Fibroblast of lung (primary cell): ENCODE data around the gene BBS1. TPM values are rescaled to one million over a fixed set of nuclear protein-coding genes. Genes with fewer than 3 reads are reported as not detected.

ENCODE experiments used
- DNase-seq, 2 donors: peaks; one replicate each; pipeline versions ENCODE4 v3.0.0 to v3.0.0-alpha.2; 2010; ENCODE audit warnings: low read depth in 2 of 2
- H2AFZ ChIP-seq: 2 replicates; pipeline ENCODE4 v1.5.1; 2012; ENCODE audit warnings: low read length, control low read depth, inconsistent platforms
- H3K27ac ChIP-seq: 2 replicates; pipeline ENCODE4 v1.5.1; 2011; ENCODE audit warnings: low read length, control low read depth; ENCODE audit not compliant: insufficient read depth
- H3K27me3 ChIP-seq: 2 replicates; pipeline ENCODE4 v1.5.1; 2011; ENCODE audit warnings: mild to moderate bottlenecking, low read length; ENCODE audit not compliant: control insufficient read depth, insufficient read depth
- H3K36me3 ChIP-seq: 2 replicates; pipeline ENCODE4 v1.5.1; 2011; ENCODE audit warnings: low read length; ENCODE audit not compliant: control insufficient read depth, insufficient read depth
- H3K4me1 ChIP-seq: 2 replicates; pipeline ENCODE4 v1.5.1; 2011; ENCODE audit warnings: low read length; ENCODE audit not compliant: control insufficient read depth, insufficient read depth; ENCODE audit errors: extremely low read depth
- H3K4me2 ChIP-seq: 2 replicates; pipeline ENCODE4 v1.5.1; 2011; ENCODE audit warnings: low read length, control low read depth; ENCODE audit not compliant: insufficient read depth; ENCODE audit errors: extremely low read depth
- H3K4me3 ChIP-seq, 4 experiments: fragments of 200-600 bp in 1 of 4; sonication (generic) in 1 of 4; replicated peaks in 1 of 4; 2 replicates each; pipeline ENCODE4 v1.5.1; 2011 to 2016; ENCODE audit warnings: low read length in 4 of 4, low read depth in 3 of 4, mild to moderate bottlenecking in 3 of 4, control low read depth in 2 of 4, inconsistent platforms in 1 of 4, mixed read lengths in 1 of 4; ENCODE audit not compliant: insufficient read depth in 1 of 4; ENCODE audit errors: control extremely low read depth in 1 of 4
- H3K79me2 ChIP-seq: 2 replicates; pipeline ENCODE4 v1.5.1; 2012; ENCODE audit warnings: mild to moderate bottlenecking, low read length, inconsistent platforms; ENCODE audit not compliant: control insufficient read depth, insufficient read depth
- H3K9ac ChIP-seq: 2 replicates; pipeline ENCODE4 v1.5.1; 2011; ENCODE audit warnings: mild to moderate bottlenecking, low read length, control low read depth; ENCODE audit not compliant: insufficient read depth
- H3K9me3 ChIP-seq: 2 replicates; pipeline ENCODE4 v1.5.1; 2012; ENCODE audit warnings: low read depth, low read length; ENCODE audit not compliant: control insufficient read depth, insufficient read depth
- H4K20me1 ChIP-seq: 2 replicates; pipeline ENCODE4 v1.5.1; 2011; ENCODE audit warnings: low read length; ENCODE audit not compliant: control insufficient read depth, insufficient read depth; ENCODE audit errors: extremely low read depth
- CTCF ChIP-seq, 2 donors: IDR thresholded peaks in 1 of 2; conservative IDR thresholded peaks in 1 of 2; 1 replicate in 1 of 2; 2 replicates in 1 of 2; pipeline ENCODE4 v1.5.1; 2011 to 2012; ENCODE audit warnings: low read length in 2 of 2, control low read depth in 1 of 2, inconsistent platforms in 1 of 2, low read depth in 1 of 2, mild to moderate bottlenecking in 1 of 2
- EZH2 ChIP-seq: IDR thresholded peaks from 2 replicates; pipeline ENCODE4 v1.5.1; 2012; ENCODE audit warnings: low read length, control low read depth, mild to moderate bottlenecking; ENCODE audit errors: missing control alignments
- polyA plus RNA-seq, 2 donors: library from polyadenylated mRNA; depleted of rRNA in 1 of 2; stranded (reverse) in 1 of 2; unstranded in 1 of 2; fragments of >200 nt; gene quantifications; 2 replicates each; pipeline ENCODE4 v1.2.1, GENCODE V29; 2011 to 2012; ENCODE audit warnings: missing spikeins in 1 of 2
- total RNA-seq: library from RNA; depleted of rRNA; stranded (reverse); fragments of >200 nt; gene quantifications from 2 replicates; pipeline ENCODE4 v1.2.1, GENCODE V29; 2014

BBS1 gene
- total and polyA plus RNA-seq, 2 donors (not counting 1 experiment from before 2014, with no cell fraction given), result 16.5 to 20.5 TPM

GRCh38 chr11:66563832-66564231 is 53.4 kb downstream of the BBS1 start:
- Histone ChIP-seq H4K20me1 (no peaks in the 10 kb centered on the region), H3K9ac (no peak overlapping the region), H3K36me3 (no peaks in the 10 kb centered on the region), H2AFZ (no peak overlapping the region), H3K4me1 (no peaks in the 10 kb centered on the region), H3K27me3 (peaks cover 12% of the 10 kb centered on the region), H3K9me3 (no peaks in the 10 kb centered on the region), H3K4me3 (no peak overlapping the region), H3K4me2 (no peak overlapping the region), H3K79me2 (no peaks in the 10 kb centered on the region), H3K27ac (no peak overlapping the region)
- DNase-seq, result no peak
- TF ChIP-seq CTCF (conservative IDR thresholded peaks at IDR 0.05 in 1 of 2, IDR thresholded peaks at IDR 0.05 in 1 of 2; ENCODE audit: low read depth in 1 of 2, low read length in 2 of 2) (no peak), EZH2 (no peak)

GRCh38 chr11:66564538-66564937 is 54.1 kb downstream of the BBS1 start:
- H2AFZ ChIP-seq, result no peak overlapping the region
- no peaks in the 10 kb centered on the region for H3K36me3 ChIP-seq
- H3K9me3 ChIP-seq, result no peaks in the 10 kb centered on the region
- H3K4me1 ChIP-seq, result no peaks in the 10 kb centered on the region
- no peaks in the 10 kb centered on the region for H4K20me1 ChIP-seq
- H3K79me2 ChIP-seq, result no peaks in the 10 kb centered on the region
- H3K9ac ChIP-seq, result no peak overlapping the region
- H3K4me2 ChIP-seq, result no peak overlapping the region
- peaks cover 10% of the 10 kb centered on the region for H3K27me3 ChIP-seq
- TF ChIP-seq EZH2 (no peak), CTCF (conservative IDR thresholded peaks at IDR 0.05 in 1 of 2, IDR thresholded peaks at IDR 0.05 in 1 of 2; ENCODE audit: low read depth in 1 of 2, low read length in 2 of 2) (no peak)
- DNase-seq, result no peak
- no peak overlapping the region for H3K4me3 ChIP-seq
- no peak overlapping the region for H3K27ac ChIP-seq

- TF ChIP-seq CTCF (conservative IDR thresholded peaks at IDR 0.05 in 1 of 2, IDR thresholded peaks at IDR 0.05 in 1 of 2; ENCODE audit: low read depth in 1 of 2, low read length in 2 of 2) (no peak), EZH2 (no peak)
- no peak for DNase-seq
- Histone ChIP-seq H3K79me2 (no peaks in the 10 kb centered on the region), H4K20me1 (no peaks in the 10 kb centered on the region), H3K27me3 (peaks cover 9% of the 10 kb centered on the region), H3K9ac (no peak overlapping the region), H3K4me1 (no peaks in the 10 kb centered on the region), H3K9me3 (no peaks in the 10 kb centered on the region), H3K27ac (no peak overlapping the region), H2AFZ (no peak overlapping the region), H3K4me2 (no peak overlapping the region), H3K36me3 (no peaks in the 10 kb centered on the region), H3K4me3 (no peak overlapping the region)
Measured at GRCh38 chr11:66564984-66565383, 54.5 kb downstream of the BBS1 start.
